ENCODE measurements around the gene PRSS50.
"Not testable (repeated sequence)": the region's sequence is repeated elsewhere in the genome, so short reads cannot be mapped to it uniquely, and the experiment has no call there.

GRCh38 chr3:46739565-46739964 is 21.9 kb upstream of the PRSS50 start:
- TF ChIP-seq TCF4 (CRISPR knock-in tag; IDR thresholded peaks at IDR 0.05; ENCODE audit: borderline replicate concordance); ZNF70 (CRISPR knock-in tag; IDR thresholded peaks at IDR 0.05); PATZ1 (CRISPR knock-in tag; IDR thresholded peaks at IDR 0.05; ENCODE audit: borderline replicate concordance); CSDC2 (CRISPR knock-in tag; IDR thresholded peaks at IDR 0.05); ISL1 (CRISPR knock-in tag; IDR thresholded peaks at IDR 0.05); CREB5 (CRISPR knock-in tag; IDR thresholded peaks at IDR 0.05; ENCODE audit: low read depth); ZNF565 (CRISPR knock-in tag; conservative IDR thresholded peaks at IDR 0.05; ENCODE audit: low read depth): not testable (repeated sequence)
